ENCODE data around the gene ENHO.
"Not testable (repeated sequence)": the region's sequence is repeated elsewhere in the genome, so short reads cannot be mapped to it uniquely, and the experiment has no call there.

Gene ENHO

GRCh38 chr9:34536685-34537084, 13.9 kb upstream of the ENHO start:
- Histone ChIP-seq H3K27me3 (ENCODE audit: control insufficient read depth in 2 of 2, insufficient read depth in 2 of 2, low read length in 2 of 2) (peaks cover 2 to 7% of the 10 kb centered on the region in 2 donors), H3K4me3 (ENCODE audit: low read length in 2 of 2) (no peak overlapping the region), H3K9ac (ENCODE audit: low read depth in 1 of 2, low read length in 2 of 2) (no peak overlapping the region)

DNA sequence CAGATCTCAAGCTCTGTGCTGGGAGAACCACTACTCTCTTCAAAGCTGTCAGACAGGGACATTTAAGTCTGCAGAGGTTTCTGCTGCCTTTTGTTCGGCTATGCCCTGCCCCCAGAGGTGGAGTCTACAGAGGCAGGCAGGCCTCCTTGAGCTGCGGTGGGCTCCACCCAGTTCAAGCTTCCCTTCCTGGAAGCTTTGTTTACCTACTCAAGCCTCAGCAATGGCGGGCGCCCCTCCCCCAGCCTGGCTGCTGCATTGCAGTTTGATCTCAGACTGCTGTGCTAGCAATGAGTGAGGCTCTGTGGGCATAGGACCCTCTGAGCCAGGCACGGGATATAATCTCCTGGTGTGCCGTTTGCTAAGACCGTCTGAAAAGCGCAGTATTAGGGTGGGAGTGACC, 9.3 kb upstream of the ENHO start:
- H3K36me3 ChIP-seq (ENCODE audit: control insufficient read depth in 2 of 2, insufficient read depth in 2 of 2, low read length in 2 of 2); H3K27me3 ChIP-seq (ENCODE audit: control insufficient read depth in 2 of 2, insufficient read depth in 2 of 2, low read length in 2 of 2); H3K27ac ChIP-seq (ENCODE audit: low read depth in 2 of 2, low read length in 2 of 2); H3K4me3 ChIP-seq (ENCODE audit: low read length in 2 of 2); H3K9me3 ChIP-seq (ENCODE audit: control insufficient read depth in 2 of 2, low read length in 2 of 2); H3K4me1 ChIP-seq (ENCODE audit: control insufficient read depth in 2 of 2, insufficient read depth in 2 of 2, low read length in 2 of 2); H3K9ac ChIP-seq (ENCODE audit: low read depth in 1 of 2, low read length in 2 of 2): not testable (repeated sequence)

More at GRCh38 chr9:34536685-34537084, 13.9 kb upstream of the ENHO start:
- Histone ChIP-seq H3K36me3 (ENCODE audit: control insufficient read depth in 2 of 2, insufficient read depth in 2 of 2, low read length in 2 of 2) (no peaks in the 10 kb centered on the region), H3K9me3 (ENCODE audit: control insufficient read depth in 2 of 2, low read length in 2 of 2) (no peaks in the 10 kb centered on the region), H3K27ac (ENCODE audit: low read depth in 2 of 2, low read length in 2 of 2) (no peak overlapping the region), H3K4me1 (ENCODE audit: control insufficient read depth in 2 of 2, insufficient read depth in 2 of 2, low read length in 2 of 2) (no peaks in the 10 kb centered on the region)

DNA sequence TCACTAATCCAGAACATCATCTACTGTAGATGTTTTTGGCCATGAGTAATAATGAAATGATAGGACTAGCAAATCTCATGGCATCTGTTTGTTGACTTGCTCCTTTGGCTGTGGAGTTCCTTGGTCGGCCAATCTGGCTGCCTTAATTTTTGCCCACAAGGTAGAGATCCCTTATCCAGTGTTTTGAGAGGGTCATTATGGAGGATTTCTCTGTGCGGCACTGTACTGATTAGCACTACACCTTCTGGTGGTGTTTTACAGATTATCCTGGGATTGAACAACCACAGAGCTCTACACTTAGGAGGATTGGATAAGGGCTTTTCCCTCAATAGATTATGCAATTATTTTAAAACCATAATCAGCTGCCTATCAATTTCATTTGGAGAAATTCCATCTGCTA, 3.2 kb upstream of the ENHO start:
- Histone ChIP-seq H3K27me3 (ENCODE audit: control insufficient read depth in 2 of 2, insufficient read depth in 2 of 2, low read length in 2 of 2) (peaks cover 0 to 6% of the 10 kb centered on the region in 2 donors), H3K4me3 (ENCODE audit: low read length in 2 of 2) (no peak overlapping the region), H3K4me1 (ENCODE audit: control insufficient read depth in 2 of 2, insufficient read depth in 2 of 2, low read length in 2 of 2) (peaks cover 0 to 9% of the 10 kb centered on the region in 2 donors), H3K9me3 (ENCODE audit: control insufficient read depth in 2 of 2, low read length in 2 of 2) (no peaks in the 10 kb centered on the region), H3K27ac (ENCODE audit: low read depth in 2 of 2, low read length in 2 of 2) (no peak overlapping the region), H3K36me3 (ENCODE audit: control insufficient read depth in 2 of 2, insufficient read depth in 2 of 2, low read length in 2 of 2) (no peaks in the 10 kb centered on the region), H3K9ac (ENCODE audit: low read depth in 1 of 2, low read length in 2 of 2) (no peak overlapping the region)

DNA sequence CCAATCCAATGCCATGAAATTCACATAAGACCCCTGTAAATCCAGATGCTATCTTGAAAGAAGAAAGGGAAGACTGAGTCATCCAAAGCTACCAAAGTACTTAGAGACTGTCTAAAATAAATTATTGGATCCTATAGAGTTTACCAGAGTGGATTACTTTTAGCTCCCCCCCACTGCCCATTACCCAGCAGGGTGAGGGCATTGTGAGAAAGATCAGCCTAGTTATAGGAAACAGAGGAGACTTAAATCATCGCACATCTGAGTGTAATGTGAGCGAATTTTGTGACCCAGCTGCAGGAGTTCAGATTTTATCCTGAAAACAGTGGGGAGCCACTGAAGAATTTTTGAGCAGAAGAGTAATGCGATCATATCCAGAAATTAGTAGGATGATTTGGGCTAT, 1.6 kb upstream of the ENHO start:
- no peak overlapping the region for H3K9ac ChIP-seq (ENCODE audit: low read depth in 1 of 2, low read length in 2 of 2)
- no peak overlapping the region for H3K27ac ChIP-seq (ENCODE audit: low read depth in 2 of 2, low read length in 2 of 2)
- H3K36me3 ChIP-seq (ENCODE audit: control insufficient read depth in 2 of 2, insufficient read depth in 2 of 2, low read length in 2 of 2): no peaks in the 10 kb centered on the region
- H3K27me3 ChIP-seq (ENCODE audit: control insufficient read depth in 2 of 2, insufficient read depth in 2 of 2, low read length in 2 of 2): peaks cover 0 to 6% of the 10 kb centered on the region in 2 donors
- H3K9me3 ChIP-seq (ENCODE audit: control insufficient read depth in 2 of 2, low read length in 2 of 2): no peaks in the 10 kb centered on the region
- peaks cover 0 to 9% of the 10 kb centered on the region in 2 donors for H3K4me1 ChIP-seq (ENCODE audit: control insufficient read depth in 2 of 2, insufficient read depth in 2 of 2, low read length in 2 of 2)
- H3K4me3 ChIP-seq (ENCODE audit: low read length in 2 of 2): no peak overlapping the region

DNA sequence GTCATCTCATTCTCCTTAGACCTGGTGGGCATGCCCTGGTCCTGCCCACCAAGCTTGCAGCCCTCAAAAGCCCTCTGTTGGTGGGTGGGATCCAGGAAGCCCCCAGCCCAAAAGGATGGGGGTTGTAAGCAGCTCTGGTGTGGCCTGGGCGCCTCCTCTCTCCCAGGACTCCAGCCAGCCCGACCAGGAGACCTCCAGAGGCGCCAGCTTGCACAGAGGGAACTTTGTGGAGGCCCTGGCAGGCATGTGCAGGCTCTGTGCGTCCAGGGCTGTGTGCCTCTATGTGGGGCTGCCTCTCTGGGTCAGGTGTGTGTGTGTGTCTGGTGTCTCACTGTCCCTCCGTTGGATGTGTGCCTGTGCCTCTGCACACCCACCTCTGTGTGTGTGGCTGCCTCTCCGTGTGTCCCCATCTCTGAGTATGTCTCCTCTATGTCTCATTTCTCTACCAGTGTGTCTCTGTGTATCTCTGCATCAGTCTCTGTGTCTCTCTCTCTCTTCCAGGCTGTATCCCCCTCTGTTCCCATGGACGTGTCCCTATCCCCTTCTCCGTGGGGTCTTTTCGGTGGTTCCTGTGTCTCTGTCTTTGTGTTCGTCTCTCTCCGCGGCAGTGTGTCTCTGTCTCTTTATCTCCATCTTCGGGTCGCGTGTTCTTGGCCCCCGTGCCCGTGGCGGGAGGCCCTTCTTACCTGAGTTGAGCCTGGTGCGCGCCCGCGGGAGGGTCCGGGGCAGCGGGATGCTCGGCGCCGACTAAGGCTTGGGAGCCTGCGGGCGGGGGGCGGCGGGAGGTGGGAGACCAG, 501 bp downstream of the ENHO start:
- peak overlapping the region in 1 of 2 donors; percentile 59 for H3K9ac ChIP-seq (ENCODE audit: low read depth in 1 of 2, low read length in 2 of 2)
- H3K4me3 ChIP-seq (ENCODE audit: low read length in 2 of 2): peak overlapping the region; percentile 57 to 62
- no peaks in the 10 kb centered on the region for H3K36me3 ChIP-seq (ENCODE audit: control insufficient read depth in 2 of 2, insufficient read depth in 2 of 2, low read length in 2 of 2)
- peaks cover 0 to 6% of the 10 kb centered on the region in 2 donors for H3K27me3 ChIP-seq (ENCODE audit: control insufficient read depth in 2 of 2, insufficient read depth in 2 of 2, low read length in 2 of 2)
- peaks cover 0 to 9% of the 10 kb centered on the region in 2 donors for H3K4me1 ChIP-seq (ENCODE audit: control insufficient read depth in 2 of 2, insufficient read depth in 2 of 2, low read length in 2 of 2)
- H3K27ac ChIP-seq (ENCODE audit: low read depth in 2 of 2, low read length in 2 of 2): peak overlapping the region in 1 of 2 donors; percentile 48
- no peaks in the 10 kb centered on the region for H3K9me3 ChIP-seq (ENCODE audit: control insufficient read depth in 2 of 2, low read length in 2 of 2)

GRCh38 chr9:34521406-34522045, 1.3 kb downstream of the ENHO start:
- H3K27ac ChIP-seq (ENCODE audit: low read depth in 2 of 2, low read length in 2 of 2): no peak overlapping the region
- peak overlapping the region in 1 of 2 donors; percentile 26 for H3K4me3 ChIP-seq (ENCODE audit: low read length in 2 of 2)
- H3K27me3 ChIP-seq (ENCODE audit: control insufficient read depth in 2 of 2, insufficient read depth in 2 of 2, low read length in 2 of 2): peaks cover 0 to 6% of the 10 kb centered on the region in 2 donors

GRCh38 chr9:34520505-34521385, 2.0 kb downstream of the ENHO start:
- no peak overlapping the region for H3K4me3 ChIP-seq (ENCODE audit: low read length in 2 of 2)
- no peak overlapping the region for H3K9ac ChIP-seq (ENCODE audit: low read depth in 1 of 2, low read length in 2 of 2)
- H3K36me3 ChIP-seq (ENCODE audit: control insufficient read depth in 2 of 2, insufficient read depth in 2 of 2, low read length in 2 of 2): no peaks in the 10 kb centered on the region
- H3K9me3 ChIP-seq (ENCODE audit: control insufficient read depth in 2 of 2, low read length in 2 of 2): no peaks in the 10 kb centered on the region
- H3K4me1 ChIP-seq (ENCODE audit: control insufficient read depth in 2 of 2, insufficient read depth in 2 of 2, low read length in 2 of 2): peaks cover 0 to 9% of the 10 kb centered on the region in 2 donors
- no peak overlapping the region for H3K27ac ChIP-seq (ENCODE audit: low read depth in 2 of 2, low read length in 2 of 2)
- peaks cover 0 to 6% of the 10 kb centered on the region in 2 donors for H3K27me3 ChIP-seq (ENCODE audit: control insufficient read depth in 2 of 2, insufficient read depth in 2 of 2, low read length in 2 of 2)

More at GRCh38 chr9:34521406-34522045, 1.3 kb downstream of the ENHO start:
- H3K36me3 ChIP-seq (ENCODE audit: control insufficient read depth in 2 of 2, insufficient read depth in 2 of 2, low read length in 2 of 2): no peaks in the 10 kb centered on the region
- no peaks in the 10 kb centered on the region for H3K9me3 ChIP-seq (ENCODE audit: control insufficient read depth in 2 of 2, low read length in 2 of 2)
- H3K4me1 ChIP-seq (ENCODE audit: control insufficient read depth in 2 of 2, insufficient read depth in 2 of 2, low read length in 2 of 2): peaks cover 0 to 9% of the 10 kb centered on the region in 2 donors
- no peak overlapping the region for H3K9ac ChIP-seq (ENCODE audit: low read depth in 1 of 2, low read length in 2 of 2)

DNA sequence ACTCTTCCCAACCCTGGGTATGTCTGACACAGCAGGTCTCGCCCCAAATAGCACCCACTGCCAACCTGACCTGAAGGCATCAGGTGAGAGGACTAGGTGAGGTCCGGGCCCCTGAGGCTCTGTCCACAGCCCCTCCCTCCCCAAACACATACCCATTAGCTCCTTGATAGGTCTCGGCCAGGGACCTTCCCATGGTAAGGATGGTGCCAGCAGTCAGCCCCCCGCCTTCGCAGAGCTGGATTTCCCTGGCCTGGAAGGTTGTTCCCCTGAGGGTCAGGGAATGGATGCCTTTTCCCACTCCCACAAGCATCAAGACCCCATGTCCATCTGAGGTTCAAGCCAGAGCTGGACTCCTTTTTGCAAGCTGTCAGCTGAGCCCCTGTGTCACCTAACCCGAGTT, 2.7 kb downstream of the ENHO start:
- Histone ChIP-seq H3K4me1 (ENCODE audit: control insufficient read depth in 2 of 2, insufficient read depth in 2 of 2, low read length in 2 of 2) (peaks cover 0 to 9% of the 10 kb centered on the region in 2 donors), H3K27ac (ENCODE audit: low read depth in 2 of 2, low read length in 2 of 2) (no peak overlapping the region), H3K9ac (ENCODE audit: low read depth in 1 of 2, low read length in 2 of 2) (no peak overlapping the region), H3K4me3 (ENCODE audit: low read length in 2 of 2) (no peak overlapping the region), H3K36me3 (ENCODE audit: control insufficient read depth in 2 of 2, insufficient read depth in 2 of 2, low read length in 2 of 2) (no peaks in the 10 kb centered on the region), H3K9me3 (ENCODE audit: control insufficient read depth in 2 of 2, low read length in 2 of 2) (no peaks in the 10 kb centered on the region), H3K27me3 (ENCODE audit: control insufficient read depth in 2 of 2, insufficient read depth in 2 of 2, low read length in 2 of 2) (peaks cover 0 to 6% of the 10 kb centered on the region in 2 donors)

DNA sequence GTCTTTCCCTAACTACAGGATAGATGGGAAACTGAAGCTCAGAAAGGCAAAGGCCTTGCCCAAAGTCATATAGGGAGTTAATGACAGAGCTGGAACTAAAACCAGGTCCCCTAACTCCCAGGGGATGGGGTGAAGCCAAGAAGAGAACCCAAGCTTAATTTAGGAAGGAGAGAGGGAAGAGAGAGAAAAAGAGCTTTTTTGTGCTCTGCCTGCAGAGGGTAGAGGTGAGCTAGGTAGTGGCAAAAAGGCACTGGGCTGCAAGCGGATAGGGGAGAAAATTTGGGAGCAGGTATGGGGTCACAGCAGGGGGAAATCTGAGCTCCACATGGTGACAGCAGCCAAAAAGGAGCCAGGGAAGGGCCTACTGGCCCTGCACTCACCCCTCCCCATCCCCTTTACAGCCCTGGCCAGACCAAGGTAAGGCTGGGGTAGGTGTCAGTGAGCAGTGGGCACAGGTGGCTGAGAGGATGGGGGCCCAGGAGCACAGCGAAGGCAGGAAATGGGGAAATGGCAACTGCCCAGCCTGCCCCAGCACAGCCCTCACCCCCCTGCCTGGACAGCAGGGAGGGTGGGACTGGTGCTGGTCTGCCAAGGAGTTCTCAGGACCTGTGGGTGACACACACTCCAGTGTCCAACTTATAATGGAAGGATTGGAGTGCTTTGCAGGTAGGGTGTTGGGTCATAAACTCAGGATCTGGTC, 3.3 kb downstream of the ENHO start:
- no peak overlapping the region for H3K4me3 ChIP-seq (ENCODE audit: low read length in 2 of 2)
- H3K27me3 ChIP-seq (ENCODE audit: control insufficient read depth in 2 of 2, insufficient read depth in 2 of 2, low read length in 2 of 2): peaks cover 0 to 6% of the 10 kb centered on the region in 2 donors
- no peaks in the 10 kb centered on the region for H3K9me3 ChIP-seq (ENCODE audit: control insufficient read depth in 2 of 2, low read length in 2 of 2)
- H3K9ac ChIP-seq (ENCODE audit: low read depth in 1 of 2, low read length in 2 of 2): no peak overlapping the region
- no peak overlapping the region for H3K27ac ChIP-seq (ENCODE audit: low read depth in 2 of 2, low read length in 2 of 2)
- peaks cover 0 to 9% of the 10 kb centered on the region in 2 donors for H3K4me1 ChIP-seq (ENCODE audit: control insufficient read depth in 2 of 2, insufficient read depth in 2 of 2, low read length in 2 of 2)
- H3K36me3 ChIP-seq (ENCODE audit: control insufficient read depth in 2 of 2, insufficient read depth in 2 of 2, low read length in 2 of 2): no peaks in the 10 kb centered on the region
